GM19193 (cell line): ENCODE measurements around the gene RIOK3.

ENCODE experiments used
- POLR2A ChIP-seq: IDR thresholded peaks from 4 replicates; pipeline ENCODE4 v1.6.1; 2011; ENCODE audit not compliant: insufficient read depth, insufficient read length; ENCODE audit errors: extremely low read depth

The RIOK3 gene

DNA sequence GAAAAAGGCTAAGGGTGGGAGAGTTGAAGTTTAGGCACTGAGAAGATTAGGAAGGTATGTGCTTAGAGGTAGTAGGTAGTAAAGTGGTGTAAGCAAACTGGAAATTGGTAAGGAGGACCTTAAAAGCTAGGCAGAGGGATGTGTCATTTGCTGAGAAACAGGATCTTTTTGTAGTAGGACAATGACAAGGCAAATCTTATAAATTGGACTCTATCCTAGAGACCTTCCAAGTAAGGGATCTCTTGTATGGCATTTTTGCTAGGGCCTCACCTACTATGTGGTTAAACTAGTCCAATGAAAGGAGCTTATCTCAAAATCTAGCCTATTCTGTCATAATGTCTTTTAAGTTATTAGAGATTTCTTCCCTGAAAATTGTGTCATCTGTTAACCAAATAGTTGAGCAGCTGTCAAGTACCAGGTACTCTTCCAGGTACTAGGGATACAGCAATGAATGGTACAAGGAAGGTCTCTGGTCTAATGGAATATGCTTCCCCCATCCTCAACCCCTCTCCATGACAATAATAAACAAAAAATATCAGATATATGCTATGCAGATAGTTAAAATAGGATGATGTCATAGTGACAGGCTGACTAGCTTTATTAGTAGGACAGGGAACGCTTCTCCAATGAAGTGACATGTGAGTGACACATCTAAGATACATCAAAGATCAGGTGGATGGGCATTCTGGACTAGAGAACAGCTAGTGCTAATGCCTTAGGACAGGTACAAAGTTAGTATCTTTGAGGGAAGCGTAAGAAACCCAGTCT, 17.7 kb downstream of the RIOK3 start:
- TF ChIP-seq POLR2A = no peak

DNA sequence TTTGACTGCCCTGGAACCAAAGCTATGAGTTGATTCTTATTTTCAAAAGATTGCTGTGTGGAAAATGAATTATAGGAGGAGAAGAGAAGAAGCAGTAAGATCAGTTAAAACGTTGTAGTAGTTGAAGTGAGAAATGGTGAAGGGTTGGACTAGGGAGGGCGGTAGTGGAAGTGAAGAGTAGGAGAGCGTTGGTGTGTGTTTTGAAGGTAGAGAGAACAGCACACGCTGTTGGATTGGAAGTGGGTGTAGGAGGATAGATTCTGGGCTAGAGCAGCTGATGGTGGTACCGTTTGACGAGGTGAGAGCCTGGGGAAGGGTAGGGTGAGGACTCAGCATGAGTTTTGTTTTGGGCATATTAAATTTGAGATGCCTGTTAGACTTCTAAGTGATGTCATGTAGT, 18.4 kb downstream of the RIOK3 start:
- TF ChIP-seq POLR2A = no peak

DNA sequence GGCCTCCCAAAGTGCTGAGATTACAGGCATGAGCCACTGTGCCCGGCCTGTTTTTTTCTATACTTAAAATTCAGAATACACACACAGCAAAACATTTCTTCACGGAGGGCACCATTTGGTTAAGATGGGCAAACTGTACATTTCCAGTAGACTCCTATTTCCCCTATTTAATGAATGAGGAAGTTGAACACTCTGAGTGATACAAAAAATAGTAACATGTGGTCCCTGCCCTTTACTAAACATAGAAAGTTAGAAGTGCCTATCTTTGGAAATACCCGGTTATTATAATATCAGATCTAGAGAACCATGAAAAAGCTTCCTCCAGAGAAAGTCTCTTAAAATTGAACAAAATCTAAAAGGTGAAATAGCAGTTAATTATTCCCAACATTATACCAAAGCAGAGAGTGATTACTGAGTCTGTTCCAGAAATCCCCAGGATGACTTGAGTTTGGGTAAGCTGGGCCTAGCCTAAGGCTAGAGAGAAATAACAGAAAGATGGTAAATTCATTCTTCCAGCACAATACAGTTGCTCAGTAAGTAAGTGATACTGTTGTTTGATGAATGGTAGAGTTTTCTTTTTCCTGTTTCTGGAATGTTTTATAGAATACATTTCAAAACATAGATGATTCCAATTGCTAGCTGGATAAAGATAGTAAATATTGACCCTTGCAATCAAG, 26.9 kb downstream of the RIOK3 start:
- TF ChIP-seq POLR2A = no peak

DNA sequence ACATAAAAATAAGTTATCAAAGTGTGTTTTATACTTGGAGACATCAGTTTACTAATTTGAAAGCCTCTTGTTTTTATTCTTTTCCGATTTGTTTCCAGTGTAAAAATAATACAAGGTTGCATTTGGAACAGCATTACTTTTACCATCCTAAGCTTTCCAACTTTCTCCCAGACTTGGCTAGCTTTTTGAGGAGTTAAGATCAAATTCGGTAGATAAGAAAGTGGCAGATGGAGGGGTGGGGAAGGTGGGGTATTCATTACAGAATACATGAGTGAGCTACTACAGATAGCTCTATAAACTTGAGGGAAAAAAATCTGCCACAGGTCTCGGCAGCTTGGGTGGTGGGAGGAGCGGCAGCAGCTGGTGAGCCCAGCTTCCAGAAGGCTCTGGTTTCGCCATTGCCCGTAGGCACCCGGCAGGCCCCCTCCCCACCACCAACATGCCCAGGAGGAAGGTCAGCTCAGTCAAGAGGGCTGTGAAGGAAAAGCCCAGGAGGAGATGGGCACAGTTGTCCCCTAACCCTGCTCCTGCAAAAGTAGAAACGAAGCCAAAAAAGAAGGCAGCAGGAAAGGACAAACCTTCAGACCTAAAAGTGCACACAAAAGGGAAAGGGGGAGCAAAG, 31.6 kb downstream of the RIOK3 start:
- TF ChIP-seq POLR2A = no peak

DNA sequence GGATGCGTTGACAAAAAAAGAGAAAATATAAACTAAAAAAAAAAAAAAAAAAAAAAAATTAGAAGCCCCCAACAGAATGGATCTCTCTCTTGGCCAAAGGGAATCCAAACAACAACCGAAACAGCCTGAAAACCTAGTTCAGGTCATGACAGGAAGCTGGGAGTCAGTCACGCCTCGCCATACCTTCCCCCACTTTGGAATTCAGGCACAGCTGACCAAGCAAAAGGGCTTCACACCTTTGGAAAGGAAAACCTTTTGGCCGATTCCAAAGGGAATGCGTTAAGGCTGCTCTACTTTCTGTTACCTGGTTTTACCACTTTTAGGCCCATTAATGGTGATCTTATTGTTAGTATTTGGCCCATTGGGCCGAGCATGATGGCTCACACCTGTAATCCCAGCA, 32.3 kb downstream of the RIOK3 start:
- TF ChIP-seq POLR2A = no peak

DNA sequence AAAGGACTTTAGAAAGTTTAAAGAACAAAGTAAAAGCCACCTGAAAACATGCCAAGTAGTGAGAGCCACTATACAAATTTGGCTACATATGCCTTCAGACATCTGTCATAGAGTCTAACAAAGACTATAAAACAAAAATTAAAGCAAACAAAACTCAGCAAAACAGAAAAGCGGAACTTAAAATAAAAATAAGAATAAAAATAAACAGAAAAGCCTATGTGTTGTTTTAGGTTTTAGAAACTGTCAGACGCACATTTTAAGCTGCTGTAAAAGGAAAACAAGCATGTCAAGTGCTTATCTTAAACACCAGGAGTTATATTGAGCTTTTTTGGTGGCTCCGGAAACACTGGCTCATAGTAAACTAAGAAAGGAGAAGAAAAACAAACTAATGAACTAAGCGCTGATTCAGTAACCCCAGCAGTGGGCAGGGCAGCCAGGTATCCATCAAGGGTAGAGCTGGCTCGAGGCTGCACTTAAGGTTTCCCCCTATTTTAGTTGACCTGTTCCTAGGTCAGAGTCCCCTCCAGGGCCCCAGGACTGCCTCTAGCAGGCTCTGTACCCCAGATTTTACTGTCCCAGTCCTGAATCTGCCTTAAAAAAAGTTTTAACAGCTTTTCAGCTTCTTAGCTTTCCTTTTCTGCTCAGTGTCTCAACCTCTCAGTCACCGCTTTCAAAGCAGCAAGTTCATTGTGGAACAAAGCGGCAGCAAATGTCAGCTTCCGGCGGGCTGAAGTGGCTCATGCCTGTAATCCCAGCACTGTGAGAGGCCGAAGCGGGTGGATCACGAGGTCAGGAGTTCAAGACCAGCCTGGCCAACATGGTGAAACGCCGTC, 34.9 kb downstream of the RIOK3 start:
- TF ChIP-seq POLR2A = no peak

DNA sequence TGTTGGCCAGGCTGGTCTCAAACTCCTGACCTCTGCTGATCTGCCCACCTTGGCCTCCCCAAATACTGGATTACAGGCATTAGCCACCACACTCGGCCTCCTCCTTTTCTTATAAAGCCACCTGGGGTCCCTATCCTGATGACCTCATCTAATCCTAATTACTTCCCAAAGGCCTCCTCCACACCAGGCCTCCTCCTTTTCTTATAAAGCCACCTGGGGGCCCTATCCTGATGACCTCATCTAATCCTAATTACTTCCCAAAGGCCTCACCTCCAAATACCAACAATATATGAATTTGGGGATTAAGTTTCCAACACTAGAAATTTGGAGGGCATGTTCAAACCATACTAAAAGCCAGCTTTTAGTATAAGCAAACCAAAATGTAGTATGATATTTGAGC, 40.6 kb downstream of the RIOK3 start:
- TF ChIP-seq POLR2A = no peak

DNA sequence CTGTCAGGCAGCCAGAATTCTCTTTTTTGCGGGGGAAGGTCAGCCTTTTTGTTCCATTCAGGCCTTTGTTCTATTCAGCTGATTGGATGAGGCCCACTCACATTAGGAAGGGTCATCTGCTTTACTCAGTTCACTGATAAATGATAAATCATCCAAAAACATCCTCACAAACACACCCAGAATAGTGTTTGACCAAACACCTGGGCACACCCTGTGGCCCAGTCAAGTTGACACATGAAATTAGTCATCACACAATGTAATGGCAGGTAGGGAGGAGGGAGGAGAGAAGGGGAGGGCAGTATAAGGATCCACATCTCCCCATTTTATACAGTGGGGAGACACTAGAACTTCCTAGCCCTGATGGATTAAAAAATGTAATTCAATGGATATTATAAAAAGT, 41.9 kb downstream of the RIOK3 start:
- no peak for TF ChIP-seq POLR2A

DNA sequence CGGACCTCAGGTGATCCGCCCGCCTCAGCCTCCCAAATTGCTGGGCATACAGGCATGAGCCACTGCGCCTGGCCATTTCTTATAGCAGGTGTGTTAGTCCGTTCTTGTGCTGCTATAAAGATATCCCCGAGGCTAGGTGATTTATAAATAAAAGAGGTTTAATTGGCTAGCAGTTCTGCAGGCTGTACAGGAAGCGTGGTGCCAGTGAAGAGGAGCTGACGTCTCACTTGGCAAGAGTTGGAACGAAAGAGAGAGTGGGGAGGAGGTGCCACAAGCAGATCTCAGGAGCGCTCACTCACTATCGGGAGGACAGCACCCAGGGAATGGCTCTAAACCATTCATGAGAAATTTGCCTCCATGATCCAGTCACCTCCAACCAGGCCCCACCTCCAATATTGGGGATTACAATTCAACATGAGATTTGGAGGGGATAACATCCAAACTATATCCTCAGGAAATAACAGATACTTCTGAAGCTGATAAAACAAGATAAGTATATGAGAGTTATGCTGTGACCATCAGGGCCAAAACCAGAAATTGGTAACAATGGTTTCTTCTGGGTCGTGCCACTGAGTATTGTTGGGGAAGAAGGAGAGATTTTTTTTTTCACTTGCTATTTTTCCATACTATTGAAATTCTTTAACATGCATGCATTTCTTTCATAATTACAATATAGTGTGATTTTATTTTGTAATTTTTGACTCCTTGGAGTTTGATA, 42.8 kb downstream of the RIOK3 start:
- no peak for TF ChIP-seq POLR2A

DNA sequence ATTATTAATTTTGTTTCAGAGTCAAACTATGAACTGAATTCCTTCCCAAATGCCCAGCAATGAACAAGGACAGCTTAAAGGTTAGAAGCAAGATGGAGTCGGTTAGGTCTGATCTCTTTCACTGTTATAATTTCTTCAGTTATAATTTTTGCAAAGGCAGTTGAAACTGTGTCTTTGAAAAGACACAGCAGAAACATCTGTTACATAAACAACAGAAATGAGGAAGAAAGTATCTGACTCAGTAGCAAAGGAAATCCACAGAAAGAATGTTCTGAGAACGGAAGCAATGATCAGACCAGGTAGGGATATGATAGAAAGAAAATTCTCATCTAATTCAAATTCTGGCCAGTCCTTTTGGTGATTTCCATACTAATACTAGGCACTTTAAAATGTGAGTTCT, 45.0 kb downstream of the RIOK3 start:
- TF ChIP-seq POLR2A = no peak

DNA sequence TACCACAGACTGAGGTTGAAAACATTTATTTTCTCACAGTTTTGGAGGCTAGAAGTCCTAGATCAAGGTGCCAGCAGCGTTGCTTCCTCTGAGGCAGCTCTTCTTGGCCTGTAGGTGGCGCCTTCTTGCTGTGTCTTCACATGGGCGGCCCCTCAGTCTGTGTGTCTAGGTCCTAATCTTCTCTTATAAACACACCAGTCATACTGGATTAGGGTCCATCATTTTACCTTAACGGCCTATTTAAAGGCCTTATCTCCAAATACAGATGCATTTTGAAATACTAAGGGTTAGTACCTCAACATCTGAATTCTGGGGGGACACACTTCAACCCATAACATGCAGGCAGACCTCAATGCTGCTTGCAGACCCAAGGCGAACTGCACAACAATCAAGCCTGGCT, 45.8 kb downstream of the RIOK3 start:
- TF ChIP-seq POLR2A = no peak

DNA sequence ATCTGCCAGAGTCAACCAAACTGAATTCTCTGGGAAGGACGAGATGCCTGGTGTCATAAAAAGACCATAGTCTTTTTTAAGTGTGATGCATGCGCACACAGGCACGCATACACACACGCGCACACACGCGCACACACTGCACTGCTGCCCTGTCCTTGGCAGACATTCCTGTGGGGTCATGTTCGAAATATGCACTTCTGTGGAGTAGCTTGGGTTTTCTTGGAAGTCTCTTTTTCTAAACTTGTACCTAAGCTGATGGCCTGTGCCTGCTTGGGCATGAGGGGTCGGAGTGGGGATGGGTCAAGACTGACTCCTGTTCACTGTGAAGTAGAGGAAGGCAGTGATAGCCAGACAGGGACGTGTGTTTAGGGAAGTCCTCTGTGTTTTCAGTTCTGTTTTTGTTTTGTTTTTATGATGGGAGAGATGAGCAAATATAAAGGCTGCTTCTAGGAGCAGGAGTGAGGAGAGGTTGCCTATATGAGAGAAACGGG, 46.2 kb downstream of the RIOK3 start:
- no peak for TF ChIP-seq POLR2A

DNA sequence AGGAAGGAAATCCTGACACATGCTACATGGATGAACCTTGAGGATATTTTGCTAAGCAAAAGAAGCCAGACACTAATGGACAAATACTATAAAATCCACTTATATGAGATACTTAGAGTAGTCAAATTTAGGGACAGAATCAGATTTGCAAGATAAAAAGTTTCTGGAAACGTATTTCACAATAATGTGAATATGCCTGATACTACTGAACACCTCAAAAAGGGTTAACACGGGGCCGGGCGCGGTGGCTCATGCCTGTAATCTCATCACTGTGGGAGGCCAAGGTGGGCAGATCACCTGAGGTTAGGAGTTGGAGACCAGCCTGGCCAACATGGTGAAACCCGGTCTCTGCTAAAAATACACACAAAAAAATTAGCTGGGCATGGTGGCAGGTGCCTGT, 48.5 kb downstream of the RIOK3 start:
- no peak for TF ChIP-seq POLR2A

DNA sequence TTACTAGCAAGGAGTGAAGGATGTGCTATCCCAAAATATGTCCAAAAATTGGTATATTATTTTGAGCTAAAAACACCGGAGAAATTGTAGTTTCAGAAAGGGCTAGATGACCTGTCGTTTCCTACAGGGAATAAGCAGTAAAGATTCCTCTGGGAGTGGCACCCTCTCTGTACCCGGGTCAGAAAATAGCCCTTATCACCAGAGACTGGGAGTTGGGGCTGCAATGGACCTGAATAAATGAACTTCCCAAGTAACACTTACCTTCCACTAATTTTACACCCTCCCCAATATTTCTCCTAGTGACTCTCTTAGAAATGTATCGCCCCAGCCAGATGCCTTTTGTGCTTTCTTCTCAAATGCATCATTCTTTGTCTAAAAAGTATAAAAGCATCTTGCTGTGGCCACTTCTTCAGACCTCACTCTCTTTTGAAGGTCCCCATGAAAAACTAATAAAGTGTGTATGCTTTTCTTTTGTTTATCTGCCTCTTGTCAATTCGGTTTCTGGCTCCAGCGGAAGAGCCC, 49.5 kb downstream of the RIOK3 start:
- no peak for TF ChIP-seq POLR2A
